ENCODE results near the gene GOLGA2. TPM values are rescaled to one million over a fixed set of nuclear protein-coding genes. Genes with fewer than 3 reads are reported as not detected.

GOLGA2 gene, protein sequence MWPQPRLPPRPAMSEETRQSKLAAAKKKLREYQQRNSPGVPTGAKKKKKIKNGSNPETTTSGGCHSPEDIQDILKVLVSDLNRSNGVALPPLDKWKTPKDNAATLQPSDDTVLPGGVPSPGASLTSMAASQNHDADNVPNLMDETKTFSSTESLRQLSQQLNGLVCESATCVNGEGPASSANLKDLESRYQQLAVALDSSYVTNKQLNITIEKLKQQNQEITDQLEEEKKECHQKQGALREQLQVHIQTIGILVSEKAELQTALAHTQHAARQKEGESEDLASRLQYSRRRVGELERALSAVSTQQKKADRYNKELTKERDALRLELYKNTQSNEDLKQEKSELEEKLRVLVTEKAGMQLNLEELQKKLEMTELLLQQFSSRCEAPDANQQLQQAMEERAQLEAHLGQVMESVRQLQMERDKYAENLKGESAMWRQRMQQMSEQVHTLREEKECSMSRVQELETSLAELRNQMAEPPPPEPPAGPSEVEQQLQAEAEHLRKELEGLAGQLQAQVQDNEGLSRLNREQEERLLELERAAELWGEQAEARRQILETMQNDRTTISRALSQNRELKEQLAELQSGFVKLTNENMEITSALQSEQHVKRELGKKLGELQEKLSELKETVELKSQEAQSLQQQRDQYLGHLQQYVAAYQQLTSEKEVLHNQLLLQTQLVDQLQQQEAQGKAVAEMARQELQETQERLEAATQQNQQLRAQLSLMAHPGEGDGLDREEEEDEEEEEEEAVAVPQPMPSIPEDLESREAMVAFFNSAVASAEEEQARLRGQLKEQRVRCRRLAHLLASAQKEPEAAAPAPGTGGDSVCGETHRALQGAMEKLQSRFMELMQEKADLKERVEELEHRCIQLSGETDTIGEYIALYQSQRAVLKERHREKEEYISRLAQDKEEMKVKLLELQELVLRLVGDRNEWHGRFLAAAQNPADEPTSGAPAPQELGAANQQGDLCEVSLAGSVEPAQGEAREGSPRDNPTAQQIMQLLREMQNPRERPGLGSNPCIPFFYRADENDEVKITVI
- total RNA-seq = 68.3 and 84.8 TPM in 2 replicates

DNA sequence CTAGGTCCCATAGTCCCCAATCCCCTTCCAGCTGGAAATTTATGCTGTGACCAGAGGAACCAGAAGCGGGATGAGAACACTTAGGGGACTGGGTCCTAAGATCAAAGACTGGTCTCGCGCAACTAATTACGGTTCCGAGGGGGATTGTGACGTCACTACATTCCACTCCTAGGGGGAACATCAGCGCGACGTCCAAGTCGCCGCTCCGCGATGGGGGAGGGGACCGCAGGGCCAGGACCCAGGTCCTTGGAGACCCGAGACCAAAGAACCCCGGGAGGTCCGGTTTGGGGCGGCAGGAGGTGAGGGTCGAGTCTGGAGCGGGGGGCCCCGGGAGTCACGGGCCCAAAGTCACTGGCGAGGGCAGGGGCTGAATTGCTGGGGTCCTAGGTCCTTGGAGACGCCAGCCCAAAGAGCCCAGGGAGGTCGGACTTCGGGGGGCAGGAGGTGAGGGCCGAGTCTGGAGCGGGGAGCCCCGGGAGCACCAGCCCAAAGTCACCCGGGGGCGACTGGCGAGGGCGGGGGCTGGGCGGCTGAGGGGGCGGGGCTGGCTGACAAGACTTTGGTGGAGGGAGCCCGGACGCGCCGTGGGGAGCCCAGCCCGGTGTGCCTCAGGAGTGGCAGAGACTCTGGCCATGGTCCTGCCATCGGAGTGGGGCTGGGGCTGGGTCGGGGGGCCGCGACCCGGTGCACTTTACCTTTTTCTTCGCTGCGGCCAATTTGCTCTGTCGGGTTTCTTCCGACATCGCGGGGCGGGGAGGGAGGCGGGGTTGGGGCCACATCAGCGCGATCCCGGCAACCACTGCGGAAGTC, at the start of gene GOLGA2:
Gene GOLGA2, minus strand, starts transcription at position 810 of the 810 bp plus-strand sequence. Its CDS starts 31 bp downstream, at position 779.

DNA sequence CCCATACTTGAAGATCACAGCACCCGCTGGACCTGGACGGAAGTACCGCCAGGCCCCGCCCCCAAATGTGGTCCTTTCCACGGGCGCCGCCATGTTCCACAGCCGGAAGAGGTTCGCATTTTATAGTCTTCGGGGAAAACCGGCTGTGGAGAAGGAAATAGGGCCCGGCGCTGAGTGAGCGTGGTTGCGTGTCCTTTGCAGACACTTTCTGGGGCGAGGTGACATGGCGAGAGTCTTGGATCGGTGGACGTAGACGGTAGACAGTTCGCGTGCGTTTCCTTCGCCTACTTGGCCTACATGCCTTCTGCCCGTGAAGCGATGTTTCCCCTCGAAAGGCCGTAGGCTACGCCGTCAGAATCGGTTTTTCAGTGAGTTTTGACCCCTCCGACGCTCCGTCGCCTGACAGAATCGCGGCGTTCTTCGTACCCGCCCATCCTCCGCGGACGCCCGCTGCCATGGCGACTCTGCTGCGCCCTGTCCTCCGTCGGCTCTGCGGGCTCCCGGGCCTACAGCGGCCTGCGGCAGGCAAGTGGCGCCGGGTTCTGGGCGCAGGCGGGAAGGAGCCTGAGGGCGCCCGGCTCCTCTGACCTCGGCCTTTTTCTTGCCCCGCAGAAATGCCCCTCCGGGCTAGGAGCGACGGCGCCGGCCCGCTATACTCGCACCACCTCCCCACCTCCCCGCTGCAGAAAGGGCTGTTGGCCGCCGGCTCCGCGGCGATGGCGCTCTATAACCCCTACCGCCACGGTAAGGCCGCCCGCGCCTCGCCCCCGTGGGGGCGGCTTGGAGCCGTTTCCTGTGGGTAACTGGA, 46.8 kb upstream of the GOLGA2 start, which contains the start of the genes COQ4 and TRUB2:
Gene COQ4, plus strand, starts transcription at position 436 of the 808 bp plus-strand sequence. Its CDS starts 20 bp downstream, at position 456.
Gene TRUB2, minus strand, starts transcription at position 44 of the 808 bp plus-strand sequence. Its CDS starts 39 bp downstream, at position 5.

DNA sequence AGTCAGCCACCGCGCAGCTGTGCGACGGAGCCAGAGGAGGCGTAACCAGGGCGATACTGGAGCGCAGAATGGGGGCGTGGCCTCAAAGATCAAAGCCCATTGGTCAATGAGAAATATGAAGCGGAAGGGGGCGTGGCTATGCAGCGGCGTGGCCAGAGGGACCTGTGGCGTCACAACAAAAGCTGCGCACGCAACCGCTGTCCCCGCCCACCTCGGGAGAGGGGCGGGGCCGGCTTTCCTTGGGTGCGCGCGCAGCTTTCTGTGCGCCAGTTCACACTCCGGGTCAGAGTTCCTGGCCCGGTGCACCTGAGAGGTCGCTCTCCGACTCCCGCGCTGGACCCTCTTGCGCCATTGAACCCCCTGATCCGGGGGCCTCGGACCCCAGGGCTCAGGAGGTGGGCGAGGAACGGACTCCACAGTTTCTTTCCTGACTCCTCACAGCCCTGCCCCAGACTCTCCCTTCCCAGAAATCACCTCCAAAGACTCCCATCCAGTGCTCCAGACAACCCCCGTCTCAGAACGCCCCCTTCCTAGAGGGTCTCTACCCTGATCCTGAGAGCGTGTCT, 284 bp upstream of the GOLGA2 start, which contains the start of gene SWI5:
Gene SWI5, plus strand, starts transcription at position 269 of the 566 bp plus-strand sequence.

Other genes with a start within 250 kb of the GOLGA2 start
- 12.5 and 14.0 TPM in 2 replicates for gene NAIF1, start 208.7 kb downstream of the GOLGA2 start, total RNA-seq
- 29.4 and 34.2 TPM in 2 replicates for gene SLC25A25, start 207.8 kb downstream of the GOLGA2 start, total RNA-seq
- gene PTGES2, start 148.3 kb downstream of the GOLGA2 start, total RNA-seq = 88.5 and 116 TPM in 2 replicates
- 49.6 and 128 TPM in 2 replicates for gene LCN2, start 126.6 kb downstream of the GOLGA2 start, total RNA-seq
- gene BBLN, start 115.7 kb downstream of the GOLGA2 start, total RNA-seq = 21.9 and 31.3 TPM in 2 replicates
- gene CIZ1, start 84.4 kb downstream of the GOLGA2 start, total RNA-seq = 21.9 and 67.6 TPM in 2 replicates
- 0.34 and 2.6 TPM in 2 replicates for gene DNM1, start 72.6 kb downstream of the GOLGA2 start, total RNA-seq
- gene SWI5, start 269 bp upstream of the GOLGA2 start, total RNA-seq = 25.0 and 48.9 TPM in 2 replicates
- gene TRUB2, start 46.4 kb upstream of the GOLGA2 start, total RNA-seq = 17.9 and 25.6 TPM in 2 replicates
- gene COQ4, start 46.8 kb upstream of the GOLGA2 start, total RNA-seq = 18.5 and 23.3 TPM in 2 replicates
- 20.8 and 41.9 TPM in 2 replicates for gene SLC27A4, start 64.5 kb upstream of the GOLGA2 start, total RNA-seq
- 19.5 and 28.9 TPM in 2 replicates for gene URM1, start 95.4 kb upstream of the GOLGA2 start, total RNA-seq
- gene CERCAM, start 144.8 kb upstream of the GOLGA2 start, total RNA-seq = 32.8 and 77.3 TPM in 2 replicates
- 22.2 and 30.3 TPM in 2 replicates for gene ODF2, start 180.0 kb upstream of the GOLGA2 start, total RNA-seq
- 29.4 and 32.5 TPM in 2 replicates for gene GLE1, start 228.7 kb upstream of the GOLGA2 start, total RNA-seq